WTC11 (cell line): ENCODE measurements around the gene ADAM11. TPM values are rescaled to one million over a fixed set of nuclear protein-coding genes. Genes with fewer than 3 reads are reported as not detected.

Experiments
- ATAC-seq: fragments of 200-7000 bp; cut with Tn5 transposase; 2 replicates; pipeline ENCODE4 v1.10.0; 2021; ENCODE audit warnings: mild to moderate bottlenecking, moderate library complexity
- CTCF ChIA-PET: fragments of 300-600 bp; sonication (Branson Sonifier 250); formaldehyde crosslinking; loops from one replicate; lab custom pipeline; 2021; ENCODE audit warnings: antibody characterized with exemption; lab: Charles Lee
- POLR2A ChIA-PET: fragments of 350-600 bp; sonication (Branson Sonifier 250); formaldehyde crosslinking; loops from one replicate; lab custom pipeline; 2021; ENCODE audit warnings: antibody characterized with exemption; lab: Charles Lee
- DNase-seq: peaks from one replicate; pipeline ENCODE4 v3.0.0; 2021; ENCODE audit warnings: low spot score
- H3K27ac Mint-ChIP-seq: 2 replicates; pipeline ENCODE4 v1.8.0; 2021; ENCODE audit warnings: mixed read lengths
- H3K27me3 Mint-ChIP-seq: 2 replicates; pipeline ENCODE4 v1.8.0; 2021; ENCODE audit warnings: low read depth, mild to moderate bottlenecking, moderate library complexity, mixed read lengths
- H3K36me3 Mint-ChIP-seq: 2 replicates; pipeline ENCODE4 v1.8.0; 2021; ENCODE audit warnings: mixed read lengths
- H3K4me1 Mint-ChIP-seq: 2 replicates; pipeline ENCODE4 v1.8.0; 2022; ENCODE audit warnings: mixed read lengths
- H3K4me3 Mint-ChIP-seq: 2 replicates; pipeline ENCODE4 v1.8.0; 2021; ENCODE audit warnings: mild to moderate bottlenecking, moderate library complexity, mixed read lengths
- H3K9me3 Mint-ChIP-seq: 2 replicates; pipeline ENCODE4 v1.8.0; 2021; ENCODE audit warnings: mixed read lengths
- ATF1 ChIP-seq: sonication (generic); formaldehyde crosslinking; IDR thresholded peaks from 2 replicates; pipeline ENCODE4 v1.8.1; 2023; ENCODE audit warnings: mild to moderate bottlenecking, moderate library complexity, missing genetic modification reagents
- ETV6 ChIP-seq: sonication (generic); formaldehyde crosslinking; IDR thresholded peaks from 2 replicates; pipeline ENCODE4 v1.8.1; 2022; ENCODE audit warnings: mild to moderate bottlenecking, missing genetic modification reagents
- FOXK1 ChIP-seq: sonication (generic); formaldehyde crosslinking; IDR thresholded peaks from 2 replicates; pipeline ENCODE4 v1.8.0; 2022; ENCODE audit warnings: mild to moderate bottlenecking, moderate library complexity, missing genetic modification reagents
- GRHL2 ChIP-seq: fragments of 250-450 bp; sonication (Bioruptor Pico); IDR thresholded peaks from 2 replicates; pipeline ENCODE4 v1.8.0; 2022; ENCODE audit warnings: mild to moderate bottlenecking, moderate library complexity; ENCODE audit not compliant: insufficient replicate concordance, severe bottlenecking
- IRF1 ChIP-seq: sonication (generic); formaldehyde crosslinking; IDR thresholded peaks from 2 replicates; pipeline ENCODE4 v1.8.0; 2023; ENCODE audit warnings: missing genetic modification reagents
- JUN ChIP-seq: sonication (generic); formaldehyde crosslinking; IDR thresholded peaks from 2 replicates; pipeline ENCODE4 v1.8.0; 2023; ENCODE audit warnings: mild to moderate bottlenecking, missing genetic modification reagents
- NFE2L1 ChIP-seq: sonication (generic); formaldehyde crosslinking; IDR thresholded peaks from 2 replicates; pipeline ENCODE4 v1.8.1; 2023; ENCODE audit warnings: missing genetic modification reagents
- NFYB ChIP-seq: sonication (generic); formaldehyde crosslinking; conservative IDR thresholded peaks from 2 replicates; pipeline ENCODE4 v1.8.0; 2022; ENCODE audit warnings: low read depth, missing genetic modification reagents
- SMAD3 ChIP-seq: sonication (generic); formaldehyde crosslinking; IDR thresholded peaks from 2 replicates; pipeline ENCODE4 v1.8.0; 2022; ENCODE audit warnings: missing genetic modification reagents, mild to moderate bottlenecking, borderline replicate concordance
- SMAD4 ChIP-seq: sonication (generic); formaldehyde crosslinking; IDR thresholded peaks from 2 replicates; pipeline ENCODE4 v1.8.0; 2022; ENCODE audit warnings: mild to moderate bottlenecking, missing genetic modification reagents
- TEAD4 ChIP-seq: sonication (generic); formaldehyde crosslinking; IDR thresholded peaks from 2 replicates; pipeline ENCODE4 v1.8.0; 2022; ENCODE audit warnings: mild to moderate bottlenecking, missing genetic modification reagents
- total RNA-seq: library from RNA; stranded (reverse); gene quantifications from 3 replicates; pipeline ENCODE4 v1.2.3, GENCODE V29; 2021
- TF ChIP-seq, protein P1 (sequence below): sonication (generic); formaldehyde crosslinking; IDR thresholded peaks from 2 replicates; pipeline ENCODE4 v1.8.0; 2023; ENCODE audit warnings: missing genetic modification reagents, mild to moderate bottlenecking, borderline replicate concordance
- TF ChIP-seq, protein P2 (sequence below): fragments of 250-450 bp; sonication (Bioruptor Pico); IDR thresholded peaks from 2 replicates; pipeline ENCODE4 v2.1.2; 2022; ENCODE audit warnings: mild to moderate bottlenecking, moderate library complexity
- TF ChIP-seq, protein P3 (sequence below): fragments of 200-600 bp; IDR thresholded peaks from 2 replicates; pipeline ENCODE4 v1.8.0; 2022; ENCODE audit warnings: antibody characterized with exemption
- TF ChIP-seq, protein P4 (sequence below): sonication (generic); formaldehyde crosslinking; IDR thresholded peaks from 2 replicates; pipeline ENCODE4 v1.8.1; 2023; ENCODE audit warnings: mild to moderate bottlenecking, moderate library complexity, missing genetic modification reagents
- TF ChIP-seq, protein P5 (sequence below): sonication (generic); formaldehyde crosslinking; IDR thresholded peaks from 2 replicates; pipeline ENCODE4 v1.8.1; 2023; ENCODE audit warnings: mild to moderate bottlenecking, missing genetic modification reagents, borderline replicate concordance
- TF ChIP-seq, protein P6 (sequence below): sonication (generic); formaldehyde crosslinking; IDR thresholded peaks from 2 replicates; pipeline ENCODE4 v1.8.1; 2022; ENCODE audit warnings: missing genetic modification reagents, borderline replicate concordance

The ADAM11 gene
- total RNA-seq, 1 experiment from 2014 or later, result 3.0 TPM

DNA sequence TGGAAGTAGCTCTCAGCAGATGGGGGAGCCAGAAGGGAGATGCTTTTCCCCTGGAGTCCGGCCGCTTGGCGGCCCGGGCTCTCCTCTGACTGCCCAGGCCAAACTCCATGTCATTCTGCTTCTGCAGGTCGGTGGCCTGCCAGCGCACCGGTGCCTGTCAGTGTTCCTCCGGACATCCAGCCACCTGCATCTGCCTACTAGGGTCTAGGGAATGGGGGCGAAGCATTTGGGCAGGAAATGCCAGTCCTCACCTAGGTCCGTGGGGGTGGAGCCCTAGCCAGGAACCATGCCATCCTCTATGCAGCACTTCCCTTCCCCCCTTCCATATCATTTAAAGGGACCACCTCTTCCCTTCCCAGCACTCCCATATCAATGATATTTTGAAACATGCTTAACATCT, 37.1 kb downstream of the ADAM11 start:
- H3K27ac Mint-ChIP-seq, result peak overlapping the region; percentile 73
- H3K4me1 Mint-ChIP-seq, result peaks cover 22% of the 10 kb centered on the region
- POLR2A ChIA-PET, result no interaction called here
- H3K9me3 Mint-ChIP-seq, result no peaks in the 10 kb centered on the region
- H3K4me3 Mint-ChIP-seq, result no peak overlapping the region
- CTCF ChIA-PET, result no interaction called here
- ATAC-seq, result no peak
- TF ChIP-seq JUN (CRISPR knock-in tag) (no peak), SMAD3 (CRISPR knock-in tag) (no peak), IRF1 (no peak)
- TF ChIP-seq, protein P1, sequence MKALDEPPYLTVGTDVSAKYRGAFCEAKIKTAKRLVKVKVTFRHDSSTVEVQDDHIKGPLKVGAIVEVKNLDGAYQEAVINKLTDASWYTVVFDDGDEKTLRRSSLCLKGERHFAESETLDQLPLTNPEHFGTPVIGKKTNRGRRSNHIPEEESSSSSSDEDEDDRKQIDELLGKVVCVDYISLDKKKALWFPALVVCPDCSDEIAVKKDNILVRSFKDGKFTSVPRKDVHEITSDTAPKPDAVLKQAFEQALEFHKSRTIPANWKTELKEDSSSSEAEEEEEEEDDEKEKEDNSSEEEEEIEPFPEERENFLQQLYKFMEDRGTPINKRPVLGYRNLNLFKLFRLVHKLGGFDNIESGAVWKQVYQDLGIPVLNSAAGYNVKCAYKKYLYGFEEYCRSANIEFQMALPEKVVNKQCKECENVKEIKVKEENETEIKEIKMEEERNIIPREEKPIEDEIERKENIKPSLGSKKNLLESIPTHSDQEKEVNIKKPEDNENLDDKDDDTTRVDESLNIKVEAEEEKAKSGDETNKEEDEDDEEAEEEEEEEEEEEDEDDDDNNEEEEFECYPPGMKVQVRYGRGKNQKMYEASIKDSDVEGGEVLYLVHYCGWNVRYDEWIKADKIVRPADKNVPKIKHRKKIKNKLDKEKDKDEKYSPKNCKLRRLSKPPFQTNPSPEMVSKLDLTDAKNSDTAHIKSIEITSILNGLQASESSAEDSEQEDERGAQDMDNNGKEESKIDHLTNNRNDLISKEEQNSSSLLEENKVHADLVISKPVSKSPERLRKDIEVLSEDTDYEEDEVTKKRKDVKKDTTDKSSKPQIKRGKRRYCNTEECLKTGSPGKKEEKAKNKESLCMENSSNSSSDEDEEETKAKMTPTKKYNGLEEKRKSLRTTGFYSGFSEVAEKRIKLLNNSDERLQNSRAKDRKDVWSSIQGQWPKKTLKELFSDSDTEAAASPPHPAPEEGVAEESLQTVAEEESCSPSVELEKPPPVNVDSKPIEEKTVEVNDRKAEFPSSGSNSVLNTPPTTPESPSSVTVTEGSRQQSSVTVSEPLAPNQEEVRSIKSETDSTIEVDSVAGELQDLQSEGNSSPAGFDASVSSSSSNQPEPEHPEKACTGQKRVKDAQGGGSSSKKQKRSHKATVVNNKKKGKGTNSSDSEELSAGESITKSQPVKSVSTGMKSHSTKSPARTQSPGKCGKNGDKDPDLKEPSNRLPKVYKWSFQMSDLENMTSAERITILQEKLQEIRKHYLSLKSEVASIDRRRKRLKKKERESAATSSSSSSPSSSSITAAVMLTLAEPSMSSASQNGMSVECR (CRISPR knock-in tag), result no peak
- TF ChIP-seq, protein P2, sequence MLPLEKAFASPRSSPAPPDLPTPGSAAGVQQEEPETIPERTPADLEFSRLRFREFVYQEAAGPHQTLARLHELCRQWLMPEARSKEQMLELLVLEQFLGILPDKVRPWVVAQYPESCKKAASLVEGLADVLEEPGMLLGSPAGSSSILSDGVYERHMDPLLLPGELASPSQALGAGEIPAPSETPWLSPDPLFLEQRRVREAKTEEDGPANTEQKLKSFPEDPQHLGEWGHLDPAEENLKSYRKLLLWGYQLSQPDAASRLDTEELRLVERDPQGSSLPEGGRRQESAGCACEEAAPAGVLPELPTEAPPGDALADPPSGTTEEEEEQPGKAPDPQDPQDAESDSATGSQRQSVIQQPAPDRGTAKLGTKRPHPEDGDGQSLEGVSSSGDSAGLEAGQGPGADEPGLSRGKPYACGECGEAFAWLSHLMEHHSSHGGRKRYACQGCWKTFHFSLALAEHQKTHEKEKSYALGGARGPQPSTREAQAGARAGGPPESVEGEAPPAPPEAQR (CRISPR knock-in tag), result no peak
- H3K27me3 Mint-ChIP-seq, result no peaks in the 10 kb centered on the region
- peaks cover 10% of the 10 kb centered on the region; the same call in 1 of the 2 replicates for H3K36me3 Mint-ChIP-seq
- no peak for DNase-seq

DNA sequence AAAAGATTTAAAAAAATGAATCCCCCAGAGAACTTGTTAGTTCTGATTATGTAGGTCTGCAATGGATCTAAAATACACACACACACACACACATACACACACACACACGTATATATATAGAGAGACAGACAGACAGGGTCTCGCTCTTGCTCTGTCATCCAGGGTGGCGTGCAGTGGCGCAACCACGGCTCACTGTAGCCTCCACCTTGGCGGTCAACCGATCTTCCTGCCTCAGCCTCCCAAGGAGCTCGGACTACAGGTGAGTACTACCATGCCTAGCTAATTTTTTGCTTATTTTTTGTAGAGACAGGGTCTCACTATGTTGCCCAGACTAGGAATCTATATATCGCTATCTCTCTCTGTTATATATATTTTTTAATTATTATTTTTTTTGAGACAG, 37.9 kb downstream of the ADAM11 start:
- Mint-ChIP-seq H3K36me3 (peaks cover 18% of the 10 kb centered on the region), H3K27me3 (no peaks in the 10 kb centered on the region), H3K4me1 (peaks cover 22% of the 10 kb centered on the region), H3K4me3 (no peak overlapping the region), H3K9me3 (no peaks in the 10 kb centered on the region), H3K27ac (peak overlapping the region; percentile 23; the same call in 1 of the 2 replicates)
- ChIA-PET POLR2A (no interaction called here), CTCF (interaction anchor here (1.6 to 3.9 kb wide), 2 partner anchors 16 to 21 kb away, joined by 5 to 22 read pairs; no protein-coding TSS in a partner anchor)
- DNase-seq, result no peak
- no peak for ATAC-seq
- TF ChIP-seq IRF1, result no peak
- TF ChIP-seq FOXK1 (CRISPR knock-in tag), result no peak
- TF ChIP-seq GRHL2 (CRISPR knock-in tag), result no peak
- no peak for TF ChIP-seq SMAD4 (CRISPR knock-in tag)
- no peak for TF ChIP-seq NFYB (CRISPR knock-in tag)
- no peak for TF ChIP-seq NFE2L1
- TF ChIP-seq, protein P3, sequence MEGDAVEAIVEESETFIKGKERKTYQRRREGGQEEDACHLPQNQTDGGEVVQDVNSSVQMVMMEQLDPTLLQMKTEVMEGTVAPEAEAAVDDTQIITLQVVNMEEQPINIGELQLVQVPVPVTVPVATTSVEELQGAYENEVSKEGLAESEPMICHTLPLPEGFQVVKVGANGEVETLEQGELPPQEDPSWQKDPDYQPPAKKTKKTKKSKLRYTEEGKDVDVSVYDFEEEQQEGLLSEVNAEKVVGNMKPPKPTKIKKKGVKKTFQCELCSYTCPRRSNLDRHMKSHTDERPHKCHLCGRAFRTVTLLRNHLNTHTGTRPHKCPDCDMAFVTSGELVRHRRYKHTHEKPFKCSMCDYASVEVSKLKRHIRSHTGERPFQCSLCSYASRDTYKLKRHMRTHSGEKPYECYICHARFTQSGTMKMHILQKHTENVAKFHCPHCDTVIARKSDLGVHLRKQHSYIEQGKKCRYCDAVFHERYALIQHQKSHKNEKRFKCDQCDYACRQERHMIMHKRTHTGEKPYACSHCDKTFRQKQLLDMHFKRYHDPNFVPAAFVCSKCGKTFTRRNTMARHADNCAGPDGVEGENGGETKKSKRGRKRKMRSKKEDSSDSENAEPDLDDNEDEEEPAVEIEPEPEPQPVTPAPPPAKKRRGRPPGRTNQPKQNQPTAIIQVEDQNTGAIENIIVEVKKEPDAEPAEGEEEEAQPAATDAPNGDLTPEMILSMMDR, result no peak
- TF ChIP-seq ATF1, result no peak
- TF ChIP-seq, protein P4, sequence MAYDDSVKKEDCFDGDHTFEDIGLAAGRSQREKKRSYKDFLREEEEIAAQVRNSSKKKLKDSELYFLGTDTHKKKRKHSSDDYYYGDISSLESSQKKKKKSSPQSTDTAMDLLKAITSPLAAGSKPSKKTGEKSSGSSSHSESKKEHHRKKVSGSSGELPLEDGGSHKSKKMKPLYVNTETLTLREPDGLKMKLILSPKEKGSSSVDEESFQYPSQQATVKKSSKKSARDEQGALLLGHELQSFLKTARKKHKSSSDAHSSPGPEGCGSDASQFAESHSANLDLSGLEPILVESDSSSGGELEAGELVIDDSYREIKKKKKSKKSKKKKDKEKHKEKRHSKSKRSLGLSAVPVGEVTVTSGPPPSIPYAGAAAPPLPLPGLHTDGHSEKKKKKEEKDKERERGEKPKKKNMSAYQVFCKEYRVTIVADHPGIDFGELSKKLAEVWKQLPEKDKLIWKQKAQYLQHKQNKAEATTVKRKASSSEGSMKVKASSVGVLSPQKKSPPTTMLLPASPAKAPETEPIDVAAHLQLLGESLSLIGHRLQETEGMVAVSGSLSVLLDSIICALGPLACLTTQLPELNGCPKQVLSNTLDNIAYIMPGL (CRISPR knock-in tag), result no peak
- no peak for TF ChIP-seq ETV6 (CRISPR knock-in tag)
- no peak for TF ChIP-seq TEAD4 (CRISPR knock-in tag)
- TF ChIP-seq, protein P5, sequence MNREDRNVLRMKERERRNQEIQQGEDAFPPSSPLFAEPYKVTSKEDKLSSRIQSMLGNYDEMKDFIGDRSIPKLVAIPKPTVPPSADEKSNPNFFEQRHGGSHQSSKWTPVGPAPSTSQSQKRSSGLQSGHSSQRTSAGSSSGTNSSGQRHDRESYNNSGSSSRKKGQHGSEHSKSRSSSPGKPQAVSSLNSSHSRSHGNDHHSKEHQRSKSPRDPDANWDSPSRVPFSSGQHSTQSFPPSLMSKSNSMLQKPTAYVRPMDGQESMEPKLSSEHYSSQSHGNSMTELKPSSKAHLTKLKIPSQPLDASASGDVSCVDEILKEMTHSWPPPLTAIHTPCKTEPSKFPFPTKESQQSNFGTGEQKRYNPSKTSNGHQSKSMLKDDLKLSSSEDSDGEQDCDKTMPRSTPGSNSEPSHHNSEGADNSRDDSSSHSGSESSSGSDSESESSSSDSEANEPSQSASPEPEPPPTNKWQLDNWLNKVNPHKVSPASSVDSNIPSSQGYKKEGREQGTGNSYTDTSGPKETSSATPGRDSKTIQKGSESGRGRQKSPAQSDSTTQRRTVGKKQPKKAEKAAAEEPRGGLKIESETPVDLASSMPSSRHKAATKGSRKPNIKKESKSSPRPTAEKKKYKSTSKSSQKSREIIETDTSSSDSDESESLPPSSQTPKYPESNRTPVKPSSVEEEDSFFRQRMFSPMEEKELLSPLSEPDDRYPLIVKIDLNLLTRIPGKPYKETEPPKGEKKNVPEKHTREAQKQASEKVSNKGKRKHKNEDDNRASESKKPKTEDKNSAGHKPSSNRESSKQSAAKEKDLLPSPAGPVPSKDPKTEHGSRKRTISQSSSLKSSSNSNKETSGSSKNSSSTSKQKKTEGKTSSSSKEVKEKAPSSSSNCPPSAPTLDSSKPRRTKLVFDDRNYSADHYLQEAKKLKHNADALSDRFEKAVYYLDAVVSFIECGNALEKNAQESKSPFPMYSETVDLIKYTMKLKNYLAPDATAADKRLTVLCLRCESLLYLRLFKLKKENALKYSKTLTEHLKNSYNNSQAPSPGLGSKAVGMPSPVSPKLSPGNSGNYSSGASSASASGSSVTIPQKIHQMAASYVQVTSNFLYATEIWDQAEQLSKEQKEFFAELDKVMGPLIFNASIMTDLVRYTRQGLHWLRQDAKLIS (CRISPR knock-in tag), result no peak
- TF ChIP-seq, protein P6, sequence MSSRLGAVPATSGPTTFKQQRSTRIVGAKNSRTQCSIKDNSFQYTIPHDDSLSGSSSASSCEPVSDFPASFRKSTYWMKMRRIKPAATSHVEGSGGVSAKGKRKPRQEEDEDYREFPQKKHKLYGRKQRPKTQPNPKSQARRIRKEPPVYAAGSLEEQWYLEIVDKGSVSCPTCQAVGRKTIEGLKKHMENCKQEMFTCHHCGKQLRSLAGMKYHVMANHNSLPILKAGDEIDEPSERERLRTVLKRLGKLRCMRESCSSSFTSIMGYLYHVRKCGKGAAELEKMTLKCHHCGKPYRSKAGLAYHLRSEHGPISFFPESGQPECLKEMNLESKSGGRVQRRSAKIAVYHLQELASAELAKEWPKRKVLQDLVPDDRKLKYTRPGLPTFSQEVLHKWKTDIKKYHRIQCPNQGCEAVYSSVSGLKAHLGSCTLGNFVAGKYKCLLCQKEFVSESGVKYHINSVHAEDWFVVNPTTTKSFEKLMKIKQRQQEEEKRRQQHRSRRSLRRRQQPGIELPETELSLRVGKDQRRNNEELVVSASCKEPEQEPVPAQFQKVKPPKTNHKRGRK (CRISPR knock-in tag), result no peak
